Mucosa of rectum (tissue), 2 donors: ENCODE results near the gene TCF4.

ENCODE experiments used
- H3K27ac ChIP-seq, 2 donors: one replicate each; pipeline ENCODE4 v1.7.0; 2013; ENCODE audit warnings: inconsistent platforms in 2 of 2, low read depth in 2 of 2, low read length in 2 of 2
- H3K27me3 ChIP-seq, 2 donors: one replicate each; pipeline ENCODE4 v1.7.0; 2013; ENCODE audit warnings: low read length in 2 of 2; ENCODE audit not compliant: control insufficient read depth in 2 of 2, insufficient read depth in 2 of 2
- H3K36me3 ChIP-seq, 2 donors: one replicate each; pipeline ENCODE4 v1.7.0; 2013; ENCODE audit warnings: low read length in 2 of 2; ENCODE audit not compliant: control insufficient read depth in 2 of 2, insufficient read depth in 2 of 2
- H3K4me1 ChIP-seq, 2 donors: one replicate each; pipeline ENCODE4 v1.7.0; 2013; ENCODE audit warnings: low read length in 2 of 2, mild to moderate bottlenecking in 1 of 2; ENCODE audit not compliant: control insufficient read depth in 2 of 2, insufficient read depth in 2 of 2
- H3K4me3 ChIP-seq, 2 donors: one replicate each; pipeline ENCODE4 v1.7.0; 2013; ENCODE audit warnings: low read length in 2 of 2
- H3K9ac ChIP-seq, 2 donors: one replicate each; pipeline ENCODE4 v1.7.0; 2013; ENCODE audit warnings: low read length in 2 of 2, low read depth in 1 of 2, mild to moderate bottlenecking in 1 of 2
- H3K9me3 ChIP-seq, 2 donors: one replicate each; pipeline ENCODE4 v1.7.0; 2013; ENCODE audit warnings: low read length in 2 of 2; ENCODE audit not compliant: control insufficient read depth in 2 of 2
- donor health status: healthy.
- donor health status: Normal muscosa, but diverticular disease.

The TCF4 gene

GRCh38 chr18:55240978-55241377, 347.0 kb downstream of the TCF4 start:
- Histone ChIP-seq H3K27ac (no peak overlapping the region), H3K4me1 (no peaks in the 10 kb centered on the region), H3K4me3 (no peak overlapping the region), H3K27me3 (no peaks in the 10 kb centered on the region), H3K9me3 (no peaks in the 10 kb centered on the region), H3K36me3 (no peaks in the 10 kb centered on the region), H3K9ac (no peak overlapping the region)

GRCh38 chr18:55239740-55240139, 348.3 kb downstream of the TCF4 start:
- no peak overlapping the region for H3K27ac ChIP-seq
- no peaks in the 10 kb centered on the region for H3K9me3 ChIP-seq
- H3K9ac ChIP-seq, result no peak overlapping the region
- peaks cover 0 to 2% of the 10 kb centered on the region in 2 donors for H3K4me1 ChIP-seq
- H3K27me3 ChIP-seq, result no peaks in the 10 kb centered on the region
- no peaks in the 10 kb centered on the region for H3K36me3 ChIP-seq
- H3K4me3 ChIP-seq, result no peak overlapping the region

GRCh38 chr18:55237660-55238059, 350.3 kb downstream of the TCF4 start:
- peaks cover 0 to 3% of the 10 kb centered on the region in 2 donors for H3K4me1 ChIP-seq
- no peaks in the 10 kb centered on the region for H3K27me3 ChIP-seq
- no peaks in the 10 kb centered on the region for H3K36me3 ChIP-seq
- H3K27ac ChIP-seq, result no peak overlapping the region
- no peak overlapping the region for H3K4me3 ChIP-seq
- H3K9ac ChIP-seq, result no peak overlapping the region
- no peaks in the 10 kb centered on the region for H3K9me3 ChIP-seq

GRCh38 chr18:55236150-55236931, 351.7 kb downstream of the TCF4 start:
- no peak overlapping the region for H3K27ac ChIP-seq
- H3K9me3 ChIP-seq, result no peaks in the 10 kb centered on the region
- peaks cover 0 to 2% of the 10 kb centered on the region in 2 donors for H3K36me3 ChIP-seq
- H3K27me3 ChIP-seq, result no peaks in the 10 kb centered on the region
- H3K4me1 ChIP-seq, result peaks cover 0 to 3% of the 10 kb centered on the region in 2 donors
- no peak overlapping the region for H3K9ac ChIP-seq
- H3K4me3 ChIP-seq, result no peak overlapping the region

GRCh38 chr18:55235094-55235461, 352.9 kb downstream of the TCF4 start:
- H3K27me3 ChIP-seq, result no peaks in the 10 kb centered on the region

GRCh38 chr18:55234366-55235093, 353.5 kb downstream of the TCF4 start:
- H3K27ac ChIP-seq, result no peak overlapping the region
- H3K27me3 ChIP-seq, result no peaks in the 10 kb centered on the region
- no peaks in the 10 kb centered on the region for H3K9me3 ChIP-seq
- no peak overlapping the region for H3K4me3 ChIP-seq
- H3K36me3 ChIP-seq, result peaks cover 0 to 7% of the 10 kb centered on the region in 2 donors
- H3K9ac ChIP-seq, result no peak overlapping the region
- H3K4me1 ChIP-seq, result peaks cover 0 to 3% of the 10 kb centered on the region in 2 donors

More at GRCh38 chr18:55235094-55235461, 352.9 kb downstream of the TCF4 start:
- Histone ChIP-seq H3K27ac (no peak overlapping the region), H3K9ac (no peak overlapping the region), H3K4me3 (no peak overlapping the region), H3K4me1 (peaks cover 0 to 3% of the 10 kb centered on the region in 2 donors), H3K36me3 (peaks cover 0 to 7% of the 10 kb centered on the region in 2 donors), H3K9me3 (no peaks in the 10 kb centered on the region)

- no peaks in the 10 kb centered on the region for H3K9me3 ChIP-seq
- H3K27ac ChIP-seq, result no peak overlapping the region
- H3K4me3 ChIP-seq, result no peak overlapping the region
- H3K4me1 ChIP-seq, result peaks cover 0 to 3% of the 10 kb centered on the region in 2 donors
- no peak overlapping the region for H3K9ac ChIP-seq
- peaks cover under 1 to 7% of the 10 kb centered on the region in 2 donors for H3K36me3 ChIP-seq
- no peaks in the 10 kb centered on the region for H3K27me3 ChIP-seq
Measured at GRCh38 chr18:55233857-55234256, 354.1 kb downstream of the TCF4 start.

- Histone ChIP-seq H3K27ac (no peak overlapping the region), H3K9me3 (no peaks in the 10 kb centered on the region), H3K4me3 (no peak overlapping the region), H3K4me1 (peaks cover 0 to 3% of the 10 kb centered on the region in 2 donors), H3K27me3 (no peaks in the 10 kb centered on the region), H3K36me3 (peaks cover 3 to 7% of the 10 kb centered on the region in 2 donors), H3K9ac (no peak overlapping the region)
Measured at GRCh38 chr18:55232506-55232905, 355.5 kb downstream of the TCF4 start.

GRCh38 chr18:55229682-55230081, 358.3 kb downstream of the TCF4 start:
- H3K9me3 ChIP-seq, result no peaks in the 10 kb centered on the region
- peaks cover 0 to under 1% of the 10 kb centered on the region in 2 donors for H3K4me1 ChIP-seq
- no peak overlapping the region for H3K4me3 ChIP-seq
- H3K27ac ChIP-seq, result no peak overlapping the region
- peaks cover 5 to 7% of the 10 kb centered on the region in 2 donors for H3K36me3 ChIP-seq
- H3K27me3 ChIP-seq, result no peaks in the 10 kb centered on the region
- H3K9ac ChIP-seq, result no peak overlapping the region

- H3K36me3 ChIP-seq, result peaks cover 5 to 7% of the 10 kb centered on the region in 2 donors
- H3K9me3 ChIP-seq, result no peaks in the 10 kb centered on the region
- no peaks in the 10 kb centered on the region for H3K27me3 ChIP-seq
- H3K27ac ChIP-seq, result no peak overlapping the region
- H3K4me3 ChIP-seq, result no peak overlapping the region
- H3K4me1 ChIP-seq, result no peaks in the 10 kb centered on the region
- H3K9ac ChIP-seq, result no peak overlapping the region
Measured at GRCh38 chr18:55228707-55229106, 359.3 kb downstream of the TCF4 start.
